SK-N-SH treated with all-trans-retinoic acid at 6 μM for 48 hours (cell line): ENCODE results near the gene ELMO1.

Experiments
- ARNTL ChIP-seq: fragments of 450-650 bp; formaldehyde crosslinking; IDR thresholded peaks from 2 replicates; pipeline ENCODE4 v1.5.0; 2020; ENCODE audit warnings: low read depth, mild to moderate bottlenecking, moderate library complexity, borderline replicate concordance
- CSDC2 ChIP-seq: fragments of 250-450 bp; sonication (Bioruptor Pico); IDR thresholded peaks from 2 replicates; pipeline ENCODE4 v1.5.0; 2020; ENCODE audit warnings: mild to moderate bottlenecking, moderate library complexity
- GLIS3 ChIP-seq: fragments of 250-450 bp; sonication (Bioruptor Pico); IDR thresholded peaks from 2 replicates; pipeline ENCODE4 v1.5.0; 2020; ENCODE audit warnings: mild to moderate bottlenecking, moderate library complexity
- PPARA ChIP-seq: fragments of 250-450 bp; sonication (Bioruptor Pico); IDR thresholded peaks from 2 replicates; pipeline ENCODE4 v1.5.0; 2020; ENCODE audit warnings: mild to moderate bottlenecking, borderline replicate concordance
- RARB ChIP-seq: fragments of 250-450 bp; sonication (Bioruptor Pico); IDR thresholded peaks from 2 replicates; pipeline ENCODE4 v1.8.0; 2021; ENCODE audit warnings: mild to moderate bottlenecking, moderate library complexity
- SNAI2 ChIP-seq: fragments of 250-450 bp; sonication (Bioruptor Pico); IDR thresholded peaks from 2 replicates; pipeline ENCODE4 v1.5.0; 2020; ENCODE audit warnings: mild to moderate bottlenecking, moderate library complexity
- TOX ChIP-seq: fragments of 250-450 bp; sonication (Bioruptor Pico); IDR thresholded peaks from 2 replicates; pipeline ENCODE4 v1.8.0; 2021; ENCODE audit warnings: mild to moderate bottlenecking, moderate library complexity, borderline replicate concordance
- ZFP30 ChIP-seq: fragments of 450-650 bp; formaldehyde crosslinking; IDR thresholded peaks from 2 replicates; pipeline ENCODE4 v1.5.0; 2022; ENCODE audit warnings: mild to moderate bottlenecking, moderate library complexity
- ZNF70 ChIP-seq: fragments of 450-650 bp; formaldehyde crosslinking; IDR thresholded peaks from 2 replicates; pipeline ENCODE4 v1.5.0; 2020; ENCODE audit warnings: mild to moderate bottlenecking, moderate library complexity
- TF ChIP-seq, protein P1 (sequence below): fragments of 250-450 bp; sonication (Bioruptor Pico); IDR thresholded peaks from 2 replicates; pipeline ENCODE4 v1.8.0; 2021; ENCODE audit warnings: low read depth, mild to moderate bottlenecking, moderate library complexity, borderline replicate concordance
- TF ChIP-seq, protein P2 (sequence below): fragments of 250-450 bp; sonication (Bioruptor Pico); IDR thresholded peaks from 2 replicates; pipeline ENCODE4 v1.5.1; 2021; ENCODE audit warnings: mild to moderate bottlenecking, moderate library complexity
- TF ChIP-seq, protein P3 (sequence below): fragments of 250-450 bp; sonication (Bioruptor Pico); IDR thresholded peaks from 2 replicates; pipeline ENCODE4 v1.8.0; 2020; ENCODE audit warnings: mild to moderate bottlenecking, moderate library complexity, borderline replicate concordance

DNA sequence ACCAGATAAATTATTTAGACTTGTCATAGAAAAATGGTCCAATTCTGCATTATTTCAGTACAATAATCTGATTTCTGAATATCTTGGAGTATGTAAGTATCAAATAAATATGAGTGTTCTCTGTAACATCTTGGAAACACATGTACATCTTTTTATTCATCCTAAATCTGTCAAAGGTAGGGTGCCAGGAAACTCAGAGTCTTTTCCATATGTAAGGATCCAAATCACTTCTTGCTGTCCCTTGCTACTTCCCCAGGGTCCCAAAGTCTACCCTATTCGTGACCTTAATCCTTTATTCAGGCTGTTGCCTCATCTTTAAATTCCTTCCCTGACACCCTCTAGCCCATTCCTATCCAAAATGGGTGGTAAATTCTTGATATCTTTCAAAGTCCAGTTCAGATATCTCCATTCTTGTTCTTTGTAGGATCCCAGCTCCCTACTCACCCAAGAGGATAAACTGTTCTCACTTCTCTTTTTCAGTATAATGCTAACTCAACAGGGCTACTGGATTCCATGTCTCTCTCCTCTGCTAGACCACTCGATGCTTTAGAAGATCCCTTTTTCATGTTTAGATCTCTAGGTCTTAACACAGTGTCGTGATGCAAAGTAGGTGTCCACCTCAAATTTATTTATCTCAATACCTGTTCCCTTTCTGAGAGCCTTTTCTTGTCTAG, 493.1 kb downstream of the ELMO1 start:
- TF ChIP-seq RARB (CRISPR knock-in tag), result no peak
- TF ChIP-seq PPARA (CRISPR knock-in tag), result no peak
- no peak for TF ChIP-seq CSDC2 (CRISPR knock-in tag)
- no peak for TF ChIP-seq ARNTL
- no peak for TF ChIP-seq ZFP30
- TF ChIP-seq TOX (CRISPR knock-in tag), result no peak
- TF ChIP-seq, protein P1, sequence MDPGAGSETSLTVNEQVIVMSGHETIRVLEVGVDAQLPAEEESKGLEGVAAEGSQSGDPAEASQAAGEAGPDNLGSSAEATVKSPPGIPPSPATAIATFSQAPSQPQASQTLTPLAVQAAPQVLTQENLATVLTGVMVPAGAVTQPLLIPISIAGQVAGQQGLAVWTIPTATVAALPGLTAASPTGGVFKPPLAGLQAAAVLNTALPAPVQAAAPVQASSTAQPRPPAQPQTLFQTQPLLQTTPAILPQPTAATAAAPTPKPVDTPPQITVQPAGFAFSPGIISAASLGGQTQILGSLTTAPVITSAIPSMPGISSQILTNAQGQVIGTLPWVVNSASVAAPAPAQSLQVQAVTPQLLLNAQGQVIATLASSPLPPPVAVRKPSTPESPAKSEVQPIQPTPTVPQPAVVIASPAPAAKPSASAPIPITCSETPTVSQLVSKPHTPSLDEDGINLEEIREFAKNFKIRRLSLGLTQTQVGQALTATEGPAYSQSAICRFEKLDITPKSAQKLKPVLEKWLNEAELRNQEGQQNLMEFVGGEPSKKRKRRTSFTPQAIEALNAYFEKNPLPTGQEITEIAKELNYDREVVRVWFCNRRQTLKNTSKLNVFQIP (CRISPR knock-in tag), result no peak
- no peak for TF ChIP-seq SNAI2 (CRISPR knock-in tag)
- TF ChIP-seq, protein P2, sequence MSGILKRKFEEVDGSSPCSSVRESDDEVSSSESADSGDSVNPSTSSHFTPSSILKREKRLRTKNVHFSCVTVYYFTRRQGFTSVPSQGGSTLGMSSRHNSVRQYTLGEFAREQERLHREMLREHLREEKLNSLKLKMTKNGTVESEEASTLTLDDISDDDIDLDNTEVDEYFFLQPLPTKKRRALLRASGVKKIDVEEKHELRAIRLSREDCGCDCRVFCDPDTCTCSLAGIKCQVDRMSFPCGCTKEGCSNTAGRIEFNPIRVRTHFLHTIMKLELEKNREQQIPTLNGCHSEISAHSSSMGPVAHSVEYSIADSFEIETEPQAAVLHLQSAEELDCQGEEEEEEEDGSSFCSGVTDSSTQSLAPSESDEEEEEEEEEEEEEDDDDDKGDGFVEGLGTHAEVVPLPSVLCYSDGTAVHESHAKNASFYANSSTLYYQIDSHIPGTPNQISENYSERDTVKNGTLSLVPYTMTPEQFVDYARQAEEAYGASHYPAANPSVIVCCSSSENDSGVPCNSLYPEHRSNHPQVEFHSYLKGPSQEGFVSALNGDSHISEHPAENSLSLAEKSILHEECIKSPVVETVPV (CRISPR knock-in tag), result no peak
- TF ChIP-seq, protein P3, sequence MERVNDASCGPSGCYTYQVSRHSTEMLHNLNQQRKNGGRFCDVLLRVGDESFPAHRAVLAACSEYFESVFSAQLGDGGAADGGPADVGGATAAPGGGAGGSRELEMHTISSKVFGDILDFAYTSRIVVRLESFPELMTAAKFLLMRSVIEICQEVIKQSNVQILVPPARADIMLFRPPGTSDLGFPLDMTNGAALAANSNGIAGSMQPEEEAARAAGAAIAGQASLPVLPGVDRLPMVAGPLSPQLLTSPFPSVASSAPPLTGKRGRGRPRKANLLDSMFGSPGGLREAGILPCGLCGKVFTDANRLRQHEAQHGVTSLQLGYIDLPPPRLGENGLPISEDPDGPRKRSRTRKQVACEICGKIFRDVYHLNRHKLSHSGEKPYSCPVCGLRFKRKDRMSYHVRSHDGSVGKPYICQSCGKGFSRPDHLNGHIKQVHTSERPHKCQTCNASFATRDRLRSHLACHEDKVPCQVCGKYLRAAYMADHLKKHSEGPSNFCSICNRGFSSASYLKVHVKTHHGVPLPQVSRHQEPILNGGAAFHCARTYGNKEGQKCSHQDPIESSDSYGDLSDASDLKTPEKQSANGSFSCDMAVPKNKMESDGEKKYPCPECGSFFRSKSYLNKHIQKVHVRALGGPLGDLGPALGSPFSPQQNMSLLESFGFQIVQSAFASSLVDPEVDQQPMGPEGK, result no peak
- no peak for TF ChIP-seq ZNF70 (CRISPR knock-in tag)
- no peak for TF ChIP-seq GLIS3 (CRISPR knock-in tag)
